NCI-H1694 treated with DMSO at 0.1 percent for 48 hours (cell line): ENCODE data around the gene RGMB.

Source experiments
- DNase-seq: peaks from one replicate; lab custom pipeline; 2025; lab: John Stamatoyannopoulos, UW

Gene RGMB

DNA sequence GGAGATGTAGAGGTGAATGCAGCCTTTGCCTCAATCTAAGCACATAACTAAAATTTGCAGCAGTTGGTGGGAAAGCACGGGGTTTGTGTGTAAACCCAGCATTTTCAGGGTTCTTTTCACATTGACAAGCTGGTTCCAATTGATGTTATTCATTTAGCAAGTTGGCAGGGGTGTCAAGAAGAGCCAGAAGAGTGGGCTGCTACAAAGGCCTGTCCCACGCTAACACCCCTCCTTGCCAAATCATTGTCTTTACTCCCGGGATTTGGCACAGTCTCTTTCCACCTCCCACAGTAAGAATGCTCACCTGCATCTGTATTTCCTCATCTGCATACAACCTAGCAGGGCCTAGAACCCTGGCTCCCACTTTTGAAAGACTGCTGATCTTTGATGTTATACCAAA is 11.8 kb downstream of the RGMB start:
- DNase-seq = no peak

DNA sequence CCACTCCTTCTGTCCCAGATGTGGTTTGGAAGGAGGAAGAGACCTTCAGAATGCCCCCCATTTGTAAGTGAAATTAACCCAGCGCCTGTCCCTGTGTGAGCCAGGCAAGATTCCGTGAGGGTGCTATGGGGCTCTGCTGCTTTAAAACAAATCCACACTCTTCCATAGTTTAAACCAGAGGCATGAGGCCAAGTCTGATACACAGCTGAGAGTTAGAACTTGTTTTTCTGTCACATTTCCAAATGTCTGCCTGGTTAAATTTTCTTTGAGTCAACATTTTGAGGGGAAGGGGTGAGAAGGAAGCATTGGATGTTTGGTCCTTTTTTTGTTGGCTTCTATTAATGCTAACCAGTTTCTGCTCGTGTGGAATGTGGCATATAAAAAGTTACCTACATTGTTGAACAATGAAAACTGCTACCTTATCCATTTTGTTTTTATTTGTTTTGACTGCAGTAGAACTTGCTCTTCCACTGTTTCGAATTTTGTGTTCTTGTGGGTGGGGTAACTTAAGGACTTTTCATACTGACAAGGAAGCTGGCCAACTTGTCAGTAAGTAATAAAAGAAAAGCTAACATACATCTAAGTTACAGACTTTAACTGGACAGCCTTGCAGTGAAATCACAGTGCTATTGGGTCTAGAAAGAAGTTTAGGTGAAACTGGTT is 12.9 kb downstream of the RGMB start:
- DNase-seq = no peak

DNA sequence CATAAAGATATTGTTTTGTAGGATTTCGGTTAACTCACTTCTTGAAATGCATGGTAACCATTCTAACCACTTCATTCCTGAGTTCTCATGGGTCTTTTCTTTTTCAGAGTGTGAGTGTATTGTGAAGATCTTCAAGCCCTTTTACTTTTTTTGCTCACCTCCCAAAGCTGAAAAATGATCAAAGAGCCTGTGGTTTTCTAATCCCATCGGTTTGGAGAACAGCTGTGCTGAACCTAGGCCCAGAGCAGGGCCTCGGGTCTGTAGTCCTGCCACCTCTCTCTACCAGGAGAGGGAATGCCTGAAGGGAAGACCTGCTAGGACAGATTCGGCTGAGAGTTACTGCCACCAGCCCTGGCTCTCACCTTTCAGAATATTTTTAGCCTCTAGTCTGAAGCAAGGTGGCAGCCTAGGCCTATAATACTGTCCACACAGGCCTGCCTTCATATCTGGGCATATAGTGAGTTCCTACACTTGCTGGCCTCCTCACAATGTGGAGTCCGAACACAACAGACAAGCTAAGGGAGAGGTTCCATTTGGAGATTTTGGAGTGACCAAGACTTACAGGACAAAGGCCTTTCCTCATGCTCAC is 13.8 kb downstream of the RGMB start:
- no peak for DNase-seq

DNA sequence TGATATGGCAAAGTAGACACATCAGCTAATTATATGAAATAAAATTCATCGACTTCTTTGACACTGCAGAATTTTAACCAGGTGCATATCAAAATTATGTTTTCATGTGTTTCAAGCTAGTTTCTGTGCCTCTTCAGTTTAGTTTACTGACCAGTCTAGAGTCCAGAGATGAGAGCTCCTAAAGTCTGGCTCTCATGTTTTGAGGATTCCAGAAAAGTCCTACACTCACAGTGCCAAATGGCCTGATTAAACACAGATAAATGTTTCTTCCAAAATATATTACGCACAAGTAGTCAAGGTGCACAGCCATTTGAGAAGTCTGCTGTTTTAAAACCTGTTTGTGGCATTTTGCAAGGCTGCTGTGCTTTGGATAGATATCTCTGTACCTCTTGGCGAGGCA is 15.6 kb downstream of the RGMB start:
- no peak for DNase-seq

DNA sequence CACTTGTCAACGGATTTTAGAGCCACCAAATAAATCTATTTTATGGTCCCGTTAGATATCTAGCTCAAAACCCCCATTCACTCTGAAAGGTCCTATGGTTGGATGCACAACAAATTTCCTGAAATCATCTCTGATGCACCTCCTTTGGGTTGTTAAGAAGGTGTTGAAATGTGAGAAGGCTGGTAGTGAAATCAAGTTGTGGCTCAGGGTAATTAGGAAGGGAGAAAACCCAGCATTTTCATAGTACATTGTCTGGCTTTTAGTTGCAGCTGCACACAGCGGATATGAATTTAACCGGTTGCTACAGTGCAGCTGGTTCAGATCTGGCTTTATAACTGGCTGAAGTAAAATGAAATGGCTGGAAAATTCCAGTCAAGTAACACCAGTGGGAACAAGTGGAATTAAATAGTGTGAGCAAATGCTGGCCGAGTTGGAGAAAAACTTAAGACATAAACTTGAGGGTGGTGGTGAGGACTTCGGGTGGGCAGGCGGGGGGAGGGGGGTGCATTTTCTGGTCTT is 17.6 kb downstream of the RGMB start:
- no peak for DNase-seq

DNA sequence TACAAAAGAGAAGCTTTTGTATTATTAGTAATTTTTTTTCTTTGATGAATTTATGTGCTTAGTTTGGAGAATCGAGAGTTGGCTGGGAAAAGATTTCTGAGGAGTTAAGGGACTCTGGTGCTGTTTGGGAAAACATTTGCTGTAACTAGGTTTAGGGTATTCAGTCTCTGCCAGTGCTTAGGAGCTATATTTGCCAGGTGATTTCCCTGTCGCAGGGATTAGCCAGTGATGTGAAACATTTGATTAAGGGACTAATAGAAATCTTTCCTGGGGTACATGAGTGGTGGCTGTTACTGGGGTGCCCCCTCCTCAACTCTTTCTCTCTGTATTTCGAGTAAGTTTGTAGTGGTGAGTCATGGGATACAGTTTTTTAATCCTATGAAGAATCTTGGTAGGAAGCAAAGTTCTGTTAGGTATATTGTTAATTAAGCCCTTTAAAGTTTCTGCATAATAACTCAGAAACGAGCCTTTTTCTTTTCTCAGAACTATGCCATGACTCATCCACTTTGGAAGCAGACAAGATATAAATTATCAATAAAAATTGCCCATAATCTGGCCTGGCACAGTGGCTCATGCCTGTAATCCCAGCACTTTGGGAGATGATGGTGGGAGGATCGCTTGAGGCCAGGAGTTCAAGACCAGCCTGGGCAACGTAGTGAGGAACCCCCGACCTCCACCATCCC is 18.6 kb downstream of the RGMB start:
- no peak for DNase-seq

DNA sequence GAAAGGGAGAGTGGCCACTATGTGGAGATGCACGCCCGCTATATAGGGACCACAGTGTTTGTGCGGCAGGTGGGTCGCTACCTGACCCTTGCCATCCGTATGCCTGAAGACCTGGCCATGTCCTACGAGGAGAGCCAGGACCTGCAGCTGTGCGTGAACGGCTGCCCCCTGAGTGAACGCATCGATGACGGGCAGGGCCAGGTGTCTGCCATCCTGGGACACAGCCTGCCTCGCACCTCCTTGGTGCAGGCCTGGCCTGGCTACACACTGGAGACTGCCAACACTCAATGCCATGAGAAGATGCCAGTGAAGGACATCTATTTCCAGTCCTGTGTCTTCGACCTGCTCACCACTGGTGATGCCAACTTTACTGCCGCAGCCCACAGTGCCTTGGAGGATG is 19.8 kb downstream of the RGMB start:
- no peak for DNase-seq

DNA sequence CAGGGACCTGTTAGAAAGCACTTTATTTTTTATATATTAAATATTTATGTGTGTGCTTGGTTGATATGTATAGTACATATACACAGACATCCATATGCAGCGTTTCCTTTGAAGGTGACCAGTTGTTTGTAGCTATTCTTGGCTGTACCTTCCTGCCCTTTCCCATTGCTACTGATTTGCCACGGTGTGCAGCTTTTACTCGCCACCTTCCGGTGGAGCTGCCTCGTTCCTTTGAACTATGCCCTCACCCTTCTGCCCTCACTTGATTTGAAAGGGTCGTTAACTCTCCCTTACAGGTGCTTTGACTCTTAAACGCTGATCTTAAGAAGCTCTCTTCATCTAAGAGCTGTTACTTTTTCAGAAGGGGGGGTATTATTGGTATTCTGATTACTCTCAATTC is 20.5 kb downstream of the RGMB start:
- DNase-seq = no peak

DNA sequence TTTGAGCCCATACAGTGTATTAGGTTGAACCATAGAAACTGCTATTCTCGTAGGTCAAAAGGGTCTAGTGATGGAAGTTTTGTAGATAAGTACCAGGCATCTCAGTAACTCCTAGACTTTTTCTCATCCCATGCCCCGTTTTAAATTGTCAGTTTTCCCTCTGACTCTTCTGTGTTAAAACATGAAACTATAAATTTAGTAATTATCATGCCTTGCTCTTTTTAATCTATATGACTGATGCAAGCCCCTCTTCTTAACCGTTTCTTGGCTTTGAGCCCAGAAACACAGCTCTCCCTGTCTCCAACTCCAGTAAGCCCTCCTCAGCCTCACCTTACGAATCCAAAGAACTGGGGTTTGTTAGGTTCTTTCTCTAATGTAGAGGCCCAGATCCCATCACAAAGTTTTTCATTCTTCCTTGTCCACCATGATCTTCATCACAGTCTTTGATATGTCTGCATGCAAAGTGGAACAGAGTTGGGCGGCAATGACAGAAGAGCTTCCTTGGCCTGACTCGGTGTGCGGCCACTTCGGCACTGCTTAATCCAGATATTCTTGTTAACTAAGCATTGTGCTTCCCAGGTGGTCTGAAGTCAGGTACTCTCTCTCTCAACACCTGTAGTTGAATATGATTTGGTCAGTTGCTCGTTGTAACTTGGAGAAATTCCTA is 21.1 kb downstream of the RGMB start:
- no peak for DNase-seq

DNA sequence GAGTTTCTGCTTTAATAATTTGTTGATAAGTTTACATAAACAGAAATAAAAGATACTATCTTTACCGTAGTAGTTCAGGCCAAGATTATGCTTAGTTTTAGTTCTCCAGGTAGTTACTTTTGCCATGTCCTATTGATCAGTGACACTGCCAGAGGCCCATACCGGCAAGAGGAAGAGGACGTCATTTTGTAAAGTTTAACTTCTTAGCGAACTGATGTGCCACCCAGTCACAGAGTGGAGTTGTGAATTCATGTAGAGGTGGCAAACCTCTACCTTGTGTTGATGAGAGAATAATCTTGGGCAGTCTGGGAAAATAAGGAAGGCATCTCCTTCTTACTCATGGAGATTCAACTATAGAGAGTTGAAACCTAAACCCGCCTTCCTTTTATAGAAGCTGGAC is 21.8 kb downstream of the RGMB start:
- DNase-seq = no peak

DNA sequence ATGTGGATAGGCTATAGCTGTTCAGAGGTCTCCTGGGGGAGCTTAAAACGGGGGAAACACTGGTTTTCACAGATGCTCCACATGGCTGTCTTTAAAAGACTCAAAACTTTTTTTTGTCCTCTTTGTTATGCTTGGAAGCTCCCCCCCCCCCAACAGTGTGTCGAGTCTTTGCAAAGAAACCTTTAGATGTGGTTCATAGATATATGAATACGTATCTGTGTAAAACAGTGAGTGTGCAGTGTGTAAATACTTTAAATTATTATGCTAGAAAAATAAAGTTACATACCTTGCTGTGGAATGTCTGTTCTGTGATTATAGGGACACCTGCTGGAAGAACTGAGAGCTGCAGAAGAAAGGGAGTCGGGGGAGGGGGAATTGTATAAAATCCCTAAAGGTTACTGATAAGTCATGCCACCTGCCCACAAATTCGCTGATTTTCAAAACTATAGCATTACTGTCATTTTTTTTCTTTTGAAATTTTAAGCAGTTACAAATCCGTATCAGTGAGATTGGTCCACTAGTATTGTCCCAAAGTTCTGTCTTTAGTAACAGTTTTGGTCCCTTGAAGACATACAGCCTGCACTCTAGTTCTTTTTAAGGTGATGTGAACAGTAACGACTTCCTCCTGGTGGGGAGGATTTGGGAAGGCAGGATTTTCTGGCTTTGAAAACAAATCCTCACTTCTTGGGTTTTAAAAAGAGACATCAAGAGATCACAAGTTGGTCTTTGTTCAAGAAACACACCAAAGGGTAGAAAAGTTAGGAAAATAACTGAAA is 22.9 kb downstream of the RGMB start:
- DNase-seq = peak; percentile 5

DNA sequence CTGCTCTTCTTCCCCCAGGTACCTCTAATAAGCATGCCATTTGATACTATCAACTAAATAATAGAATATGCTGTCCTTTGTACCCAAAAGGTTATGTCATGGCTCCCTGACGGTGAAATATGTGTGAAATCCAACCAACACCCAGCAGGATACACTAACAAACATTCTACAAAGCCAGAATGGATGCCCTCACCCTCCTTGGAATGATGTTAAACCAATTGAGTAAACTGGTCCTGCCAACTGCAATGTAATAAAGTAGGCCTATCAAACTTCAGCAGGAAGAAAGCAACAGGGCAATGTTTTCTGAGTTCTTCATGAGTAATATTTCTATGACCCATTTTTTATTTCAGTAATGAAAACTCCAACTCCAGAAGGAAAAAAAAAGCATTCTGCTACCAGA is 24.9 kb downstream of the RGMB start:
- DNase-seq = no peak

DNA sequence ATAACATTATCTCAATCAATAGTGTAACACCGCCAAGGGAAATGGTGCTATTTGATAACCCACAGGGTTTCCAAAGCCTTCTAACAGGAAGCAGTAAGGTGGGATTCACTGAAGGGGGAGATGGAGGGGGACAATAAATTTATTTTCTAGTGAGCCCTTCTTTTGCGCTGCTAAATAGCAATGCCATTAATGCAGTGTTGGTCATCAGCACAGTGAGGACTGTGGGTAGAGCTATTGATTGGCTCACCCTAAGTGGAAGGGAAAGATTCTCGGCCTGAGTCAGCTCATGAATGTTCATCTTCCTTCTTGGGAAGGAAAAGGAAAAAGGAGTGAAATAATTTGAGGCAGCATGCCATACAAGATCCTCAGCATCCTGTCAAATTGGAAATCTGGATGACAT is 25.4 kb downstream of the RGMB start:
- DNase-seq = no peak

DNA sequence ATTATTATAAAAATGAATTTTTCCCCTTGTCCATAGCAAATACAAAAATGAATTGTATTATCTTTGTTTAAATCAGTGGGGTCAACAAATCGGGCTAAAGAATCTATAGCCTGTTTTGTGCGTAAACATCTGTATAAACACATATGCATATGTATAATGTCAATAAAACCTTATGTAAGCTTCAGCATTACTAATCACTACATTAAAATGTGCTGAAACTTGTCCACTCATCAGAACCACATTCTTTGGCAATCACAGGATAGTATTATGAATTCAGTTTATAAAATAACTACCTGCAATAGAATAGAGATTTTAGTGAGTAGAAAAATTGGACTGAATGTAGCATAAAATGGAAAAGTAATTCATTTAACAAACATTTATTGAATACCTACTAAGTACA is 30.6 kb downstream of the RGMB start:
- DNase-seq = no peak

DNA sequence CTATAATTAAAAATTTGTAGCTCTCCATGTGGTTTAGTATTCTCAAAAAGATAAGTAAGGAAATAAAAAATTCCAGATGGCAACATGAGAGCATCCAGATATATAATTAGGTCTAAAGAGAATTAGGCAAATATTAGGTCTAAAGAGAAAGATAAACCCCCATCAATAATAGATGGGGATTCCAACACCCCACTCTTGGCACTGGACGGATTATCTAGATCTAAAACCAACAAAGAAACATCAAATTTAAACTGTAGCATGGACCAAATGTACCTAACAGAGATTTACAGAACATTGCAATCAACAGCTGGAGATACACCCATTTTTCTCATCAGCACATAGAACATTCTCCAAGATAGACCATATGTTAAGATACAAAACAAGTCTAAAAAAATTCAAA is 31.6 kb downstream of the RGMB start:
- DNase-seq = no peak

DNA sequence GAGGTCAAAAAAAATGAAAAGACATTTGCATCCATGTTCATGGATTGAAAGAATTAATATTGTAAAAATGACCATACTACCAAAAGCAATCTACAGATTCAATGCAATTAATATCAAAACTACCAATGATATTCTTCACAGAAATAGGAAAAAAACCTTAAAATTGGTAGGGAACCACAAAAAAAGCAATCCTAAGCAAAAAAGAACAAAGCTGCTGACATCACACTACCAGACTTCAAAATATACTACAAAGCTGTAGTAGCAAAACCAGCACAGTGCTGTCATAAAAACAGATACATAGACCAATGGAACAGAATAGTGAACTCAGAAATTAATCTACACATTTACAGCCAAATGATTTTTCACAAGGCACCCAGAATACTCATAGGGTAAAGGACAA is 34.3 kb downstream of the RGMB start:
- DNase-seq = no peak

DNA sequence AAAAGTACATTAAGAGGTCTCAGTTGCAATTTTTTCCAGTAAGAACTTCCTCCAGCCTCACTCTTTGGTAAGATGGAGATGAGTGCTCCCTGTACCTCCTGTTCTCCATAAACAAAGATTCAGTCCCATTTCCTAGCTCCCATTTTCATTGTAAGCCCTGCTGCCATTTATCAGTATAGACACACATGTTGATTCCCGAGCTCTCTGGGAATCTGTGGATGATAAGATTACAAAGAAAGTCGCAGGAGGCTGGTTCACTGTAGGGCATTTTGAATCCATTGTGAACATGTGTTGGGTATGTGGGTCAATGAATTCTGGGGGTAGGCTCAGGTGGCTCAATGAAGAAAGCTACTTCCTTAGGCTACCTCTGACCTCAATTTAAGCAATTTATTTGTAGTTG is 36.7 kb downstream of the RGMB start:
- DNase-seq = no peak

DNA sequence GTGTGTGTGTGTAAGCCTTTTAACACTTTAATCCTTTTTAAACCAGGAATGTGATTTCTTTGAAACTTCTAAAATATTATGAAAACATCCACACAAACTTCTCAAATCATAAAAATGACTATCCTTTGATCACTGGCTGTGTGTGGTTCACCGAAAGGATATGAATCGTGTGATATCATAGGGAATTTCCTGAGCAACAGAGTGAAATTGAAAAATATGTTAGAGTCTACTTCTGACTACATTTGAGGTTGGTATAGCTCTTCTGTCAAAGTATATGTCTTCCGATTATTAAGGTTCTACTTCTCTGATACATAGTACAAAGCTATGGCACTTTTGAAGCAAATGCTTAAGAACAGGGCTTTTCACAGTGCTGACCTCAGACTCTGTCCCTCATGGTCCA is 40.3 kb downstream of the RGMB start:
- DNase-seq = no peak

DNA sequence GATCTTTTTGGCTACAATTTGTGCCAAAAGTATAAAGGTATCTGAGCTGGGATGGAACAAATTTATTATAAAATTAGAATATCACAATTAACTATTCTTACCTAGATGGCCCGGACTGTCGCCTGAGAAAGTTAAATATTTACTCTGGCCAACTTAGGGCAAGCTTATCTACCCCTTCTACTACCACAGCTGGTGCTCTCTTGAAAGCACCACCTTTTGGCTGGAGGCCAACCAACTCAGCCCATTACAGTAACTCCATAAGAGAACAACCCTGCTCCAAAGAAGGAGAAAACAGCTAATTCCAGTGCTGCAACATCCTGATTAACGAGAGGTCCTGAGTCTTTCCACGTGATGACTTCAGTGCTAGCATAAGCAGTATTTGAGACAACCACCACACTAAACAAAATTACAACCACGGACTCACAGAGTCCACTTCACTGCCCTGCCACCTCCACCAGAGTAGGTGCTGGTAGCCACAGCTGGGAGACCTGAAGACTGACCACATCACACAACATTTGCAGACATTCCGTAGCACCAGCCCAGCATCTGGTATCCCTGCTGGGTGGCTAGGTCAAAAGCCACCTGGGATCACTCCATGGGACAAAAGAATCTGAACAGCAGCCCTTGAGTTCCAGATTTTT is 43.2 kb downstream of the RGMB start:
- no peak for DNase-seq

DNA sequence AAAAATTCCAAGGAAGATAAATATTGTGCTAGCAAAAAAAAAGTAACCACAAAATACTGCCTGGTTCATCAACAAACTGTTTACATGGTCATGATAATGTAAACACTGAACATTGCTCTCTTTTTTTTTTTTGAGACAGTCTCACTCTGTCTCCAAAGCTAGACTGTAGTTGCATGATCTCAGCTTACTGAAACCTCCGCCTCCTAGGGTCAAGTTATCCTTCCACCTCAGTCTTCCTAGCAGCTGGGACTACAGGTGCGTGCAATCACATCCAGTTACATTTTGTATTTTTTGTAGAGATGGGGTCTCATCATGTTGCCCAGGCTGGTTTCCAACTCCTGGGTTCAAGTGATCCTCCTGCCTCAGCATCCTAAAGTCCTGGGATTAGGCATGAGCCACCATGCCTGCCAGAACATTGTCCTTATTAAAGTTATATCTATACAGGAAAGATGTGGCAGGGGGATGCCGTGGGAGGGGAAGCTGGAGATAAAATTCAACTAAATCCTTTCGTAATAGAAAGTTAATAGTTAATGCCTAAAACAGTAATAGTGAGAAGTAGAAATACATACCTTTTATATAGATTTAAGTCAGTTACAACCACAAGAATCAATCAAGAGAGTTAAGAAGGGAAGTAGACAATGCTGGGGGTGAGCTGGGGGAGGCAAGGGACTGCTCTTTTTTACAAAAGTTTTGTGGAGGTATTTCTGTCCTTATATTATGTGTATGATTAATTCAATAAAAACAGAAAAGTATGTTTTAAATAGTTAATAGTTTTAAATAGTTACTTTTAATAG is 52.3 kb downstream of the RGMB start:
- no peak for DNase-seq

DNA sequence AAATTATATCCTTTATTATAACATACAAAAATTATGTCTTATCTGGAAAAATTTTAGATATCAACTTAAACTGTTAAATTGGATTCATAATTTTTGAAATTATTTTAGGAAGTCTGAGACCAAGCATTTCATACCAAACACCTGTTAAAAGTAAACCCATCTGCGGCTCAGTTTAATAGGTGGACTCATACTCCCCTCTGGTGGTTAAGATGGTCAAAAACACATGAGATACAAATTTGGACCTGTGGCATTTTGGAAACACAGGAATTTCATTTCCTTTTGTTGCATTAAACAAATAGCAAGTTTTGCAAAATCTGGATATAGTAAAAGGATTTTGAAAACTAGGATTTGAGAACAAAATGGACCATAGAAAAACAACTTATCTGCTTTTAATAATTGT is 53.7 kb downstream of the RGMB start:
- DNase-seq = peak; percentile 33
